Activated T-helper 1 cell treated with anti-CD3 and anti-CD28 coated beads, Interleukin-12 subunit alpha, Interleukin-12 subunit beta, Interleukin-2, Interleukin-4 antibody, amounts not matched to agents 30 ng/mL and 10 ng/mL and 1 ng/mL, durations not matched to agents 14 hours and 24 hours and 36 hours (primary cell): ENCODE results near the gene IGF1R. TPM values are rescaled to one million over a fixed set of nuclear protein-coding genes. Genes with fewer than 3 reads are reported as not detected.

ENCODE experiments used
- DNase-seq: peaks from one replicate; pipeline ENCODE4 v3.0.0; 2021; ENCODE audit warnings: low spot score
- H3K27ac Mint-ChIP-seq: one replicate; pipeline ENCODE4 v1.8.0; 2021; ENCODE audit warnings: mild to moderate bottlenecking, mixed read lengths
- H3K27me3 Mint-ChIP-seq: one replicate; pipeline ENCODE4 v1.8.0; 2022; ENCODE audit warnings: mild to moderate bottlenecking, moderate library complexity, mixed read lengths; ENCODE audit not compliant: insufficient read depth
- H3K36me3 Mint-ChIP-seq: one replicate; pipeline ENCODE4 v1.8.0; 2021; ENCODE audit warnings: low read depth, mixed read lengths
- H3K4me1 Mint-ChIP-seq: one replicate; pipeline ENCODE4 v1.8.0; 2021; ENCODE audit warnings: low read depth, mixed read lengths
- H3K4me3 Mint-ChIP-seq: one replicate; pipeline ENCODE4 v1.8.0; 2021; ENCODE audit warnings: mild to moderate bottlenecking, moderate library complexity, mixed read lengths
- H3K9me3 Mint-ChIP-seq: one replicate; pipeline ENCODE4 v1.8.0; 2021; ENCODE audit warnings: mixed read lengths
- intact Hi-C: fragments of 100-400 bp; cut with micrococcal nuclease; formaldehyde crosslinking; loops from one replicate; pipeline ENCODE4 v1.15.1; 2024
- total RNA-seq: library from RNA; stranded (reverse); gene quantifications from 2 replicates; pipeline ENCODE4 v1.2.3, GENCODE V29; 2022

Gene IGF1R
- total RNA-seq, 1 donor from 2014 or later = 38.7 TPM

DNA sequence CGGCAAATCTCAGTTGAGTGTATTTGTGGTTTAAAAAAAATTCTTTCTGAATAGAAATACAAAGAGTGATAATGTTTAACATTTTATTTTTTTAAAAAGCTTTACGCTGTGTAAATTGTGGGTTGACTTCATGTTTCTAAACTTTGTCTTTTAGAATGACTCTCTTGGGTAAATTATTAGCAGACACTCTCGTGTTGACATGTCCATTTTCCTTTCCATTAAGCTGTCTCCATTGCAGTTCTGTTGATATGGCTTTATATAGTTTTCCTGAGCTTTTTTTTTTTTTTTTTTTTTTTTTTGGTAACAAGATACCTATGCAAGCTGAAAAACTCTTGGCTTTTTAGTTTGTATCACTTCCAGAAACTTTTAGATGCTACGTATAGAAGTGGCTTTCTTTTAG, 92.6 kb downstream of the IGF1R start:
- Mint-ChIP-seq H3K27ac (no peak overlapping the region), H3K36me3 (peaks cover 3% of the 10 kb centered on the region), H3K9me3 (no peaks in the 10 kb centered on the region), H3K27me3 (no peaks in the 10 kb centered on the region), H3K4me1 (peaks cover 53% of the 10 kb centered on the region), H3K4me3 (no peak overlapping the region)
- DNase-seq = no peak
- intact Hi-C loops = loop anchor here (5.0 kb wide), 1 partner anchor 39 kb away; no protein-coding TSS in a partner anchor

DNA sequence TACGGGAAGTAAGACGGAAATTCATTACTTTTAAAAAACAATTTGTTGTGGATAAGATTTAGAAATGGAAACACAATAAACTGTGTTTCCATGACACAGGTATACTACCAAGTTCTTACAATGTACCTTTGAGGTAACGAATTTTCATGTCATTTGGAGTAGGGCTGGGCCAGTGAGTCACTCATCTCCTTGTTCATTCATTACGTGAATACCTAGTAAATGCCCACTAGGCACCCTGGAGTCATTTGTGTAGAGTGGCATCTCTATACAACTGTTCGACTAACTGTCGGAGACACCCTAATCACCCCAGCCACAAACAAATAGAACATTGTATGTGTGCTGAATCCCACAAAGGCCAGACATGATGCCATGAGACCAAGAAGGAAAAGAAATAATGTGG, 94.8 kb downstream of the IGF1R start:
- intact Hi-C loops = loop anchor here (5.0 kb wide), 1 partner anchor 41 kb away; no protein-coding TSS in a partner anchor
- peaks cover 3% of the 10 kb centered on the region for H3K36me3 Mint-ChIP-seq
- H3K27ac Mint-ChIP-seq = no peak overlapping the region
- no peak for DNase-seq
- H3K4me3 Mint-ChIP-seq = no peak overlapping the region
- no peaks in the 10 kb centered on the region for H3K27me3 Mint-ChIP-seq
- peaks cover 60% of the 10 kb centered on the region for H3K4me1 Mint-ChIP-seq
- H3K9me3 Mint-ChIP-seq = no peaks in the 10 kb centered on the region

DNA sequence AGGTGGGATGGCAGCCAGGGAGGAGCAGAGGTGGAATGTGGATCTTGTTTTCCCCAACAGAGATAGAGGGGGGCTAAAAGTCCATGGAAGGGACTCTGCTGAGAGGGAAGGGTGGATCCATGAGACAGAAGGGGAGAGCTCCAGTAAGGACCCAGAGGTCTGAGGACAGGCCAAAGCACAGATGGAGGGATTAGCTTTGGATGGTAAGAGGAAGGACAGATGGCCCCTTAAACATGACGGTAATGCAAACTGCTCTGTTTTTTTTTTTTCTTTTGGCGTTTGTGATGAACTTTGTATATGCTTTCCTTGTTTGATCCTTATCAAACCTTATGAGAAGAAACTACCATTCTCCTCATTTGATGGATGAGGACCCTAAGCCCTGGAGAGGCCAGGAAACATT, 96.2 kb downstream of the IGF1R start:
- peaks cover 47% of the 10 kb centered on the region for H3K4me1 Mint-ChIP-seq
- H3K27ac Mint-ChIP-seq = peak overlapping the region; percentile 19

DNA sequence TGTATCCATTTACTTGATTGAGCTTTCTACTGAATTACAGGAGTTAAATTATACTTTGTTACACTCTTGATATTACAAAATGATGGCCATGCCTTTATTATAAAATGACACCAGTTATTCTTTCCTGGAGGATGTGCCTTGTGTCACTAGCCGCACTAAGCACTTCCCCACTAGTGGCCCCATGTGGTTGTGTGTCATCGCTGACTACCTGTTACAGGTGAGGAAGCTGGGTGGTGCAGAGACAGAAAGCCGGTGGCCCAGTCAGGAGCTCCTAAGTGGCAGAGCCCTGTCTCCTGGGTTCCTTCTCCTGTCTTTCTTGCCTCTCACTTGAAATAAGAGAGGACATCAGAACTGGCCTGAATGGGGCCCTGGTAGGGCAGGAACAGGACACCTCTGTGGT, 96.8 kb downstream of the IGF1R start:
- intact Hi-C loops = no loop called here
- H3K4me3 Mint-ChIP-seq = no peak overlapping the region

More for the DNA sequence above, 96.2 kb downstream of the IGF1R start:
- DNase-seq = no peak
- H3K9me3 Mint-ChIP-seq = no peaks in the 10 kb centered on the region
- H3K36me3 Mint-ChIP-seq = peaks cover 3% of the 10 kb centered on the region
- no peaks in the 10 kb centered on the region for H3K27me3 Mint-ChIP-seq
- intact Hi-C loops = loop anchor here (5.0 kb wide), 1 partner anchor 42 kb away; no protein-coding TSS in a partner anchor
- H3K4me3 Mint-ChIP-seq = no peak overlapping the region

DNA sequence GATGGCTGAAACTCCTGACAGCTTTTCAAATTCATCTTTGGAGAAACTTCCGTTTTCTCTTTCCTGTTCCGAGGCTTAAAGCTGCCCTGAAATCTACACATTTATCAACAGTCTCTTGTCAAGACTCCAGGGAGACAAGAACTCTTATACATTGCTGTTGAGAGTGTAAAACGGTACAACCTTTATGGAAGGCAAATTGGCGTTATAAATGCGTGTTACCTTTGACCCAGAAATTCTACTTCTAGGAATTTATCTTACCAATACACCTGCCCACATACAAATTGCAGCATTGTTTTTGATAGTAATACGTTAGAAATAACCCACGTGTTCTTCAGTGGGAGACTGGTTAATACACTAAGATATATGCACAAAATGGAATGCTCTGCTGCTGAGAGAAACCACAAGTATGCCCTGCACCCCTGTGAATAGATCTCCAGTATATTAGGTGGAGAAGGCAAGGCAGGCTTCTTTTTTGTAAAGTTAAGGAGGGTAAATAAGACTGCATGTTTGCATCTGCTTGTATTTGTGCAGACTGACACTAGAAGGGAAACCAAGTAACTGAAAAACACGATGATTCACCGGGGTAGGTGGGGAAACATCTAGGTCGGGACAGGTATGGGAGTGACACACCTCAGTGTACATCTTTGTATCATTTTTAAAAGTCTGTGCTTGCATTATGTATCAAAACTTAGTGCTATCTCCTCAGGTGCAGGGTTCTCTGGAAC, 97.5 kb downstream of the IGF1R start:
- Mint-ChIP-seq H3K4me3 (no peak overlapping the region), H3K27me3 (no peaks in the 10 kb centered on the region), H3K36me3 (peaks cover 3% of the 10 kb centered on the region), H3K27ac (no peak overlapping the region), H3K9me3 (no peaks in the 10 kb centered on the region), H3K4me1 (peaks cover 36% of the 10 kb centered on the region)
- no peak for DNase-seq
- intact Hi-C loops = no loop called here

More for the DNA sequence above, 96.8 kb downstream of the IGF1R start:
- H3K4me1 Mint-ChIP-seq = peaks cover 41% of the 10 kb centered on the region
- no peaks in the 10 kb centered on the region for H3K27me3 Mint-ChIP-seq
- H3K9me3 Mint-ChIP-seq = no peaks in the 10 kb centered on the region
- peaks cover 3% of the 10 kb centered on the region for H3K36me3 Mint-ChIP-seq
- no peak for DNase-seq
- H3K27ac Mint-ChIP-seq = no peak overlapping the region

DNA sequence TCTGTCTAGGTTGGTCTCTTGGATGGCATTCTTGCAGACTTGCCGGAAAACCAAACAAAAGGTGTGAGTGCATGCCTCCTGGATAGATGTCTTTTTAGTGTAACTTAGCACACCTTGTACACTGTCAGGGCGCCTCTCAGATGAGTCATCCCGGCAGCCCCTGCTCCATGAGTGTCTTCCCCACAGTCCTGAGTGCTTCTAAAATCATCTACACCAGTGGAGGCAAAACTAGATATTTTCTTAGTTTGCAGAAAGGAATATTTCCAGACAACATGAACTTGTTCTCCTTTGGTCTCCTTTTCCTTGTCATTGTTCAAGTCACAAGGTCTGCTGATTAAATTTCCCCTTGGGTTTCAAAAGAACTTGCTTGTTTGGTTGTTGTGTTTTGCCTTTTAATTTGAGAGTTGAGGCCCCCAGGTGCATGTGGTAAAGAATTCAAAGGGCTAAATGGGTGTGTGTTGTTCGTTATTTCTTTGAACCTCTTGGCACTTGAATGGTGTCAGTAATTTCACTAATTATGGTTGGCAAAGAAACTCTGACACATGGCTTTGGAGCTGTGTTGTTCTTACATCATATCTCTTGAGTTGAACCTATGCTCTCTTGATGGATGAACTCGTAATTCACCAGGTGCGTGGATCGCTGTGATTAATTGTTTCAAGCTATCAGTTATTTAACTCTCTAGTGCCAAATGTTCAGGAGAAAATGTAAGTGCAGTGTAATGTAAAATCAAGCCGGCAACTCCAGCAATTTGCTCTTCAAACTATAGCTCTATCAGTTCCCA, 98.2 kb downstream of the IGF1R start:
- no peak for DNase-seq
- no peaks in the 10 kb centered on the region for H3K9me3 Mint-ChIP-seq
- H3K4me3 Mint-ChIP-seq = no peak overlapping the region
- H3K4me1 Mint-ChIP-seq = peaks cover 36% of the 10 kb centered on the region
- no peaks in the 10 kb centered on the region for H3K27me3 Mint-ChIP-seq
- peaks cover 3% of the 10 kb centered on the region for H3K36me3 Mint-ChIP-seq
- no peak overlapping the region for H3K27ac Mint-ChIP-seq
- intact Hi-C loops = no loop called here

DNA sequence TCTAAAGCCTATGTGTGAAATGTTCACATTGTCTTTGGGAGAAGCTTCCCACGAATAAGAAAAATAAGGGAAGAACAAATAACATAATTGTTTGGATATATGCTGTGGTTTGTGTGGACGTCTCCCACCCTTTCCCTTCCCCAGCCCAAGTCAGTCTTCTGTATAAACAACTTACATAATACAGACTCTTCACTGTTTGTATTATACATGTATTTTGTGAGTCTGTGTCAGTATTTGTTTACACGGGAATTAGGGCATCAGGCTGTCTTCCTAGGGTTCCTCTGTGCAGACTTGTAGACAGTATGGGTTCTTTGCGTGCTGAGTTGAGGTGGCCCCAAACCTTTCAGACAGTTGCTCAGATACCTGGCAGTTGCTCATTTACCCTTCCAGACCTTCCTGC, 103.4 kb downstream of the IGF1R start:
- no peaks in the 10 kb centered on the region for H3K27me3 Mint-ChIP-seq
- no peaks in the 10 kb centered on the region for H3K9me3 Mint-ChIP-seq
- intact Hi-C loops = no loop called here
- H3K36me3 Mint-ChIP-seq = no peaks in the 10 kb centered on the region
- no peak for DNase-seq
- H3K27ac Mint-ChIP-seq = no peak overlapping the region
- H3K4me1 Mint-ChIP-seq = peaks cover 12% of the 10 kb centered on the region
- no peak overlapping the region for H3K4me3 Mint-ChIP-seq

DNA sequence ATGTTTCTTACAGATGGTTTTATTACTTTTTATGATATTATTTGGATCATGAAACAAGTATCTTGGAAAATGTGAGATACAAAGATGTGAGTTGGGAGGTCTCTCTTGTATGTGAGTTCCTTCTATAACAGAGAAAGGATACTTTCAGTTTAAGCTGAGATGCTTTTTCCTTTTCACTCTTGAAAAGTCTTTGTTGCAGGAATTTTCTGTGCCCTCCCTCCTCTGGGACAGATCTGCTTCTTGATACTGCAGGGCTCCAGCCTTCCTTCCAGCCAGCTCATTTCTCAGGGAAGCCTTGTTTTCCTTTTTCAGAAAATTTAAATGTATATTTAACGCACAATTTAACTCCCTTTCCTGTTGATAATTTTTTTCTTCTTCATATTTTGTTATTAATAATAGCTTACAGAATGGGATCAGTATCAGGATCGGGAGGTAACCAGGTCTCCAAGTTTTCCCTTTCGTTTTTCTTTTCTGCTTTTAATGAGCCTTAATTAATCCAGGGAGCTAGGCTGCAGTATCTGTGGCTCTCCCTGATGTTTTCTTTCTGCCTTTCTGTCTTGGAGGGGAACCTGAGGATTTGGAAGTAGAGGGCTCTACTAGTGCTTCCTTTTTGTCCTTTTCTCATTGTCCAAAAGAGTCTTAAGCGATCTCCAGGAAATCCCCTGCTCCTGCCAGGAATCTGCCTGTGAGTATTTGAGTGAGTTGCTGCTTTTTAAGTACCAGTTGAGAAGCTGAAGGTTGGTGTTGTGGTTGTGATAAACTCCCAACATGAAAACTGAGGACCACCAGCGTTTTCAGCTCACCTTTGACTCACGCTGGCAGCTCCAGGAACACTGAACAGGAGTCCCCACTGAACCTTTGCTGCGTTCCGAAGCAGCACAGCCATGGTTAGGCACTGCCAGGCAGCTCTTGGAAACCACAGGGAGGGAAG, 105.7 kb downstream of the IGF1R start:
- no peaks in the 10 kb centered on the region for H3K36me3 Mint-ChIP-seq
- H3K4me1 Mint-ChIP-seq = peaks cover 11% of the 10 kb centered on the region
- no peak overlapping the region for H3K27ac Mint-ChIP-seq
- H3K4me3 Mint-ChIP-seq = no peak overlapping the region
- H3K9me3 Mint-ChIP-seq = no peaks in the 10 kb centered on the region
- no peak for DNase-seq
- no peaks in the 10 kb centered on the region for H3K27me3 Mint-ChIP-seq
- intact Hi-C loops = no loop called here

DNA sequence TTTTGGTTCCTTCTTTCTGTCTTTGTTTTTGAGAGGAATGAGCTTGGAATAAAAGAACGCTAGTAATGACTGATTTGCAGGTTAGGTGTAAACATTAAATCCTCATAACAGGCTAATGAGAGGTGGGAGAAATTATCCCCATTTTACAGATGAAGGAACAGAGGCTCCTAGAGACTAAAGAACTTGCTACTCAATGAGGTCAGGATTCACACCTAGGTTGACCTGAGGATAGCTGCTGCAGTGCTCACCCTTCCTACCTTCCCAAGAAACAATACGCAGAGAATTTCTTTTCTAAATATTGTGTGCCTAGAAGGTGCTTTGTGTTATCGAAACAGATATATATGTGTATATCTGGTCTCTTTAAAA, 106.3 kb downstream of the IGF1R start:
- peaks cover 11% of the 10 kb centered on the region for H3K4me1 Mint-ChIP-seq
- no peaks in the 10 kb centered on the region for H3K9me3 Mint-ChIP-seq
- H3K36me3 Mint-ChIP-seq = no peaks in the 10 kb centered on the region
- no peak overlapping the region for H3K4me3 Mint-ChIP-seq
- no peak overlapping the region for H3K27ac Mint-ChIP-seq
- DNase-seq = no peak
- intact Hi-C loops = no loop called here
- H3K27me3 Mint-ChIP-seq = no peaks in the 10 kb centered on the region

DNA sequence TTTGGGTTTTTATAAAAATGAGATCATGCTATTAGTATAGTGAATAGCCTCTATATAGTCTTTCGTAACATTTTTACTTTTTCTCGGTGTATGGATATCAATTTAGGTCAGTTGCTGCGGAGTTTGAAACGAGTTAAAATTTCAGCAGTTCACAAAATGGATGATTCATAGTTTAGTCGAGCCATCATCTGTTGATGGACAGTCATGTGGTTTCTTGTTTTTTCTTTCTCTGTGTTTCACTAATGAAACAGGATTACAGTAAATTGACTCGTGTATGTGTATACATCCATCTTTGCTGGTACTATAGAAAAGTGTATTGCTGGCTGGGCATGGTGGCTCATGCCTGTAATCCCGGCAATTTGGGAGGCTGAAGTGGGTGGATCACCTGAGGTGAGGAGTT, 106.8 kb downstream of the IGF1R start:
- no peaks in the 10 kb centered on the region for H3K36me3 Mint-ChIP-seq

DNA sequence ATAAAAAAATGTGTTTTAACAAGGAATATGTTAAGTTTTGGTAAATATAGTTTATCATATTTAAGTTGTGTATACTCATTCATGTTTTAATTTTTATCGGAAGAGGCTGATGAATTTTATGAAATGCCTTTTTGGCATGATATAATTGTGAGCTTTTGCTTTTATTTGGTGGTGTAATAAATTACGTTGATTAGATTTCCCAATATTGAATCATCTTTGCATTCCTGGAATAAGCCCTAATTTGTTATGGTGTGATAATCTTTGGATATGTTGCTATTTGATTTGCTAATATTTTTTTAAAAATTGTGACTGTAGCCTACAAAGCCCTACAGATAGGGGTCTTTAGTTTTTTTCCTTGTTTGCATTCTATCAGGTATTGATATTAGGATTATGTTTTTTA, 107.4 kb downstream of the IGF1R start:
- Mint-ChIP-seq H3K9me3 (no peaks in the 10 kb centered on the region), H3K4me1 (peaks cover 11% of the 10 kb centered on the region), H3K4me3 (no peak overlapping the region), H3K27me3 (no peaks in the 10 kb centered on the region), H3K27ac (no peak overlapping the region), H3K36me3 (no peaks in the 10 kb centered on the region)
- intact Hi-C loops = no loop called here
- no peak for DNase-seq

More for the DNA sequence above, 106.8 kb downstream of the IGF1R start:
- intact Hi-C loops = no loop called here
- no peak overlapping the region for H3K27ac Mint-ChIP-seq
- H3K4me1 Mint-ChIP-seq = peaks cover 11% of the 10 kb centered on the region
- no peaks in the 10 kb centered on the region for H3K9me3 Mint-ChIP-seq
- no peak overlapping the region for H3K4me3 Mint-ChIP-seq
- DNase-seq = no peak
- H3K27me3 Mint-ChIP-seq = no peaks in the 10 kb centered on the region

DNA sequence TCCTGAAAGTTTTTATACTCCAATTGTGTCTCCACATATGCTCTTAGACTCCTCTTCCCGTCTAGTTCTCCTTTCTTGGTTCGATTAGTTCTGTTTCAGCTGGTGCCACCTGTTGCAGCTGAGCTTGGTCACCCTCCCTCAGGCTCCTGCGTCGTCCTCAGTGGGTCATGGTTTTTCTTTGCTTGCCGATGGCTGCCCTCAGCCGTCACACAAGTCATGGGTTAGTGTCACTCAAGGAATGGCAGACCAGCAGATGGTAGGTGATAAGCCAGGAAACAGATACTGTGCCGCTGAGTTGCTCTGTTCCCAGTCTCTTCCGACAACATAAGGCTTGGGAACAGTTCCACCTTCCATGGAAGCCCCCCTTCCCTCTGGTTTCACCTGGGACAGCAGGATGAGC, 109.9 kb downstream of the IGF1R start:
- peaks cover 11% of the 10 kb centered on the region for H3K4me1 Mint-ChIP-seq

More for the DNA sequence above, 109.9 kb downstream of the IGF1R start:
- H3K36me3 Mint-ChIP-seq = no peaks in the 10 kb centered on the region
- no peak for DNase-seq
- H3K27me3 Mint-ChIP-seq = no peaks in the 10 kb centered on the region
- H3K4me3 Mint-ChIP-seq = no peak overlapping the region
- no peak overlapping the region for H3K27ac Mint-ChIP-seq
- intact Hi-C loops = no loop called here
- no peaks in the 10 kb centered on the region for H3K9me3 Mint-ChIP-seq
